ENCODE measurements around the gene RNF34. TPM values are rescaled to one million over a fixed set of nuclear protein-coding genes. Genes with fewer than 3 reads are reported as not detected.

RNF34 gene
- total RNA-seq, 1 donor from 2014 or later, result 63.7 TPM

- H3K27ac Mint-ChIP-seq (ENCODE audit: unreplicated experiment), result no peak overlapping the region
- TF ChIP-seq, protein P1, sequence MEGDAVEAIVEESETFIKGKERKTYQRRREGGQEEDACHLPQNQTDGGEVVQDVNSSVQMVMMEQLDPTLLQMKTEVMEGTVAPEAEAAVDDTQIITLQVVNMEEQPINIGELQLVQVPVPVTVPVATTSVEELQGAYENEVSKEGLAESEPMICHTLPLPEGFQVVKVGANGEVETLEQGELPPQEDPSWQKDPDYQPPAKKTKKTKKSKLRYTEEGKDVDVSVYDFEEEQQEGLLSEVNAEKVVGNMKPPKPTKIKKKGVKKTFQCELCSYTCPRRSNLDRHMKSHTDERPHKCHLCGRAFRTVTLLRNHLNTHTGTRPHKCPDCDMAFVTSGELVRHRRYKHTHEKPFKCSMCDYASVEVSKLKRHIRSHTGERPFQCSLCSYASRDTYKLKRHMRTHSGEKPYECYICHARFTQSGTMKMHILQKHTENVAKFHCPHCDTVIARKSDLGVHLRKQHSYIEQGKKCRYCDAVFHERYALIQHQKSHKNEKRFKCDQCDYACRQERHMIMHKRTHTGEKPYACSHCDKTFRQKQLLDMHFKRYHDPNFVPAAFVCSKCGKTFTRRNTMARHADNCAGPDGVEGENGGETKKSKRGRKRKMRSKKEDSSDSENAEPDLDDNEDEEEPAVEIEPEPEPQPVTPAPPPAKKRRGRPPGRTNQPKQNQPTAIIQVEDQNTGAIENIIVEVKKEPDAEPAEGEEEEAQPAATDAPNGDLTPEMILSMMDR (IDR thresholded peaks at IDR 0.05; ENCODE audit: partially characterized antibody, unreplicated experiment), result no peak
- no peaks in the 10 kb centered on the region for H3K36me3 Mint-ChIP-seq (ENCODE audit: unreplicated experiment)
- peaks cover 3% of the 10 kb centered on the region for H3K27me3 Mint-ChIP-seq (ENCODE audit: unreplicated experiment)
- peaks cover 12% of the 10 kb centered on the region for H3K4me1 Mint-ChIP-seq (ENCODE audit: low read depth, unreplicated experiment)
- H3K4me3 Mint-ChIP-seq (ENCODE audit: unreplicated experiment), result no peak overlapping the region
- H3K9me3 Mint-ChIP-seq (ENCODE audit: unreplicated experiment), result peaks cover 4% of the 10 kb centered on the region
- no peak for DNase-seq
Observed at GRCh38 chr12:121453629-121454028, 53.7 kb downstream of the RNF34 start.

DNA sequence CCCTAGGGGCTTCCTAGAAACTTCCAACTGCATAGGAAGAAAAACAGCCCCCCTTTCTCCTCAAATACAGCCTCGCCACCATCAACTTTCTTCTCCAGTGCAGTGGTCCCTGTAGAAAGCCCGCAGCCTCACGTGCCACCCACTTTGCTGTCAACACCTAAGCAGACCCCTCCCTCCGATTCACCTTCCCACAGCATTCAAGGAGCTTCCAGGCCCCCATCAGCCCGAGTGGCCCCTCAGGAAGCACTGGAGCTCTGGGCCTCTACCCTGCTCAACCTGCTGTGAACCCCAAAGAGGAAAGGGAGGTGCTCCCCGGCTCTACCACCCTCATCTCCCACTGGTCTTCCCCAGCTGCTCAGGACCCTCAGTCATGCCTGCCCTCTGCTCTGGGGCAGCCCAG is 55.0 kb downstream of the RNF34 start:
- Mint-ChIP-seq H3K27ac (ENCODE audit: unreplicated experiment) (no peak overlapping the region), H3K36me3 (ENCODE audit: unreplicated experiment) (no peaks in the 10 kb centered on the region)
- TF ChIP-seq, protein P1 (IDR thresholded peaks at IDR 0.05; ENCODE audit: partially characterized antibody, unreplicated experiment), result no peak

GRCh38 chr12:121455766-121456420 is 56.0 kb downstream of the RNF34 start:
- Mint-ChIP-seq H3K27me3 (ENCODE audit: unreplicated experiment) (peaks cover 3% of the 10 kb centered on the region), H3K27ac (ENCODE audit: unreplicated experiment) (no peak overlapping the region), H3K36me3 (ENCODE audit: unreplicated experiment) (no peaks in the 10 kb centered on the region), H3K4me1 (ENCODE audit: low read depth, unreplicated experiment) (peaks cover 11% of the 10 kb centered on the region), H3K4me3 (ENCODE audit: unreplicated experiment) (no peak overlapping the region), H3K9me3 (ENCODE audit: unreplicated experiment) (peaks cover 4% of the 10 kb centered on the region)
- no peak for DNase-seq
- TF ChIP-seq, protein P1 (IDR thresholded peaks at IDR 0.05; ENCODE audit: partially characterized antibody, unreplicated experiment), result no peak

More for the DNA sequence above, 55.0 kb downstream of the RNF34 start:
- Mint-ChIP-seq H3K4me1 (ENCODE audit: low read depth, unreplicated experiment) (peaks cover 11% of the 10 kb centered on the region), H3K27me3 (ENCODE audit: unreplicated experiment) (peaks cover 3% of the 10 kb centered on the region), H3K4me3 (ENCODE audit: unreplicated experiment) (no peak overlapping the region), H3K9me3 (ENCODE audit: unreplicated experiment) (peaks cover 4% of the 10 kb centered on the region)
- DNase-seq, result no peak

- DNase-seq, result no peak
- Mint-ChIP-seq H3K27ac (ENCODE audit: unreplicated experiment) (no peak overlapping the region), H3K4me3 (ENCODE audit: unreplicated experiment) (no peak overlapping the region), H3K9me3 (ENCODE audit: unreplicated experiment) (peaks cover 4% of the 10 kb centered on the region), H3K4me1 (ENCODE audit: low read depth, unreplicated experiment) (peaks cover 15% of the 10 kb centered on the region), H3K27me3 (ENCODE audit: unreplicated experiment) (peaks cover 1% of the 10 kb centered on the region), H3K36me3 (ENCODE audit: unreplicated experiment) (no peaks in the 10 kb centered on the region)
- TF ChIP-seq, protein P1 (IDR thresholded peaks at IDR 0.05; ENCODE audit: partially characterized antibody, unreplicated experiment), result no peak
Observed at GRCh38 chr12:121456551-121456950, 56.6 kb downstream of the RNF34 start.

GRCh38 chr12:121461048-121461447 is 61.1 kb downstream of the RNF34 start:
- H3K36me3 Mint-ChIP-seq (ENCODE audit: unreplicated experiment), result no peaks in the 10 kb centered on the region
- peak overlapping the region; percentile 9 for H3K4me3 Mint-ChIP-seq (ENCODE audit: unreplicated experiment)

More at GRCh38 chr12:121461048-121461447, 61.1 kb downstream of the RNF34 start:
- no peak for DNase-seq
- TF ChIP-seq, protein P1 (IDR thresholded peaks at IDR 0.05; ENCODE audit: partially characterized antibody, unreplicated experiment), result no peak
- Mint-ChIP-seq H3K4me1 (ENCODE audit: low read depth, unreplicated experiment) (peaks cover 16% of the 10 kb centered on the region), H3K9me3 (ENCODE audit: unreplicated experiment) (peaks cover 6% of the 10 kb centered on the region), H3K27me3 (ENCODE audit: unreplicated experiment) (peaks cover 3% of the 10 kb centered on the region), H3K27ac (ENCODE audit: unreplicated experiment) (no peak overlapping the region)

Data from glutamatergic neuron (in vitro differentiated cells).